CD4-positive, alpha-beta T cell treated with Interleukin-15 for 4 hours (primary cell): ENCODE data around the gene FAM162A.
"Not testable (repeated sequence)": the region's sequence is repeated elsewhere in the genome, so short reads cannot be mapped to it uniquely, and the experiment has no call there.

ENCODE experiments used
- DNase-seq: peaks from one replicate; pipeline ENCODE4 v3.0.0-alpha.2; 2020; ENCODE audit warnings: low spot score

The FAM162A gene

GRCh38 chr3:122416966-122417365 lies 33.0 kb downstream of the FAM162A start:
- no peak for DNase-seq

GRCh38 chr3:122421101-122421500 lies 37.1 kb downstream of the FAM162A start:
- no peak for DNase-seq

- DNase-seq, result no peak
Measured at GRCh38 chr3:122421836-122422235, 37.9 kb downstream of the FAM162A start.

GRCh38 chr3:122427857-122428471 lies 44.0 kb downstream of the FAM162A start:
- no peak for DNase-seq

GRCh38 chr3:122430371-122430770 lies 46.4 kb downstream of the FAM162A start:
- no peak for DNase-seq

- no peak for DNase-seq
Measured at GRCh38 chr3:122435950-122436349, 52.0 kb downstream of the FAM162A start.

GRCh38 chr3:122443090-122443489 lies 59.1 kb downstream of the FAM162A start:
- DNase-seq, result no peak

- DNase-seq, result not testable (repeated sequence)
Measured at GRCh38 chr3:122443762-122444490, 59.9 kb downstream of the FAM162A start.

GRCh38 chr3:122444491-122444887 lies 60.5 kb downstream of the FAM162A start:
- not testable (repeated sequence) for DNase-seq

- DNase-seq, result not testable (repeated sequence)
Measured at GRCh38 chr3:122448218-122448617, 64.2 kb downstream of the FAM162A start.

- DNase-seq, result no peak
Measured at GRCh38 chr3:122451371-122451770, 67.4 kb downstream of the FAM162A start.

GRCh38 chr3:122456074-122456473 lies 72.1 kb downstream of the FAM162A start:
- DNase-seq, result no peak

GRCh38 chr3:122457706-122458105 lies 73.7 kb downstream of the FAM162A start:
- no peak for DNase-seq

- DNase-seq, result no peak
Measured at GRCh38 chr3:122458992-122459391, 75.0 kb downstream of the FAM162A start.

GRCh38 chr3:122461806-122462205 lies 77.8 kb downstream of the FAM162A start:
- DNase-seq, result no peak
